Stimulated activated CD8-positive, alpha-beta memory T cell treated with anti-CD3 and anti-CD28 coated beads, Interleukin-4, amount 100 ng/mL, for 24 hours (primary cell): Measurements from ENCODE around the gene CCDC71L.

Experiments used
- DNase-seq: peaks from one replicate; pipeline ENCODE4 v3.0.0-alpha.2; 2020; ENCODE audit warnings: low read depth

Gene CCDC71L

GRCh38 chr7:106625678-106626301 is 35.2 kb downstream of the CCDC71L start:
- DNase-seq, result no peak

- no peak for DNase-seq
Measured at GRCh38 chr7:106623853-106624252, 37.1 kb downstream of the CCDC71L start.

GRCh38 chr7:106623315-106623660 is 37.7 kb downstream of the CCDC71L start:
- no peak for DNase-seq

- DNase-seq, result no peak
Measured at GRCh38 chr7:106622654-106623314, 38.2 kb downstream of the CCDC71L start.

GRCh38 chr7:106621393-106622132 is 39.4 kb downstream of the CCDC71L start:
- no peak for DNase-seq

GRCh38 chr7:106620676-106621075 is 40.3 kb downstream of the CCDC71L start:
- DNase-seq, result no peak

GRCh38 chr7:106620034-106620433 is 40.9 kb downstream of the CCDC71L start:
- no peak for DNase-seq

- no peak for DNase-seq
Measured at GRCh38 chr7:106619213-106619612, 41.7 kb downstream of the CCDC71L start.

GRCh38 chr7:106618480-106618879 is 42.5 kb downstream of the CCDC71L start:
- DNase-seq, result no peak

GRCh38 chr7:106617860-106618259 is 43.1 kb downstream of the CCDC71L start:
- DNase-seq, result no peak

GRCh38 chr7:106616708-106617051 is 44.3 kb downstream of the CCDC71L start:
- DNase-seq, result no peak

- no peak for DNase-seq
Measured at GRCh38 chr7:106615808-106616707, 44.9 kb downstream of the CCDC71L start.

GRCh38 chr7:106614751-106615150 is 46.2 kb downstream of the CCDC71L start:
- DNase-seq, result no peak

GRCh38 chr7:106613848-106614560 is 47.0 kb downstream of the CCDC71L start:
- DNase-seq, result no peak

- no peak for DNase-seq
Measured at GRCh38 chr7:106613279-106613678, 47.7 kb downstream of the CCDC71L start.

- DNase-seq, result no peak
Measured at GRCh38 chr7:106612432-106612831, 48.5 kb downstream of the CCDC71L start.

- no peak for DNase-seq
Measured at GRCh38 chr7:106611911-106612310, 49.0 kb downstream of the CCDC71L start.

- DNase-seq, result no peak
Measured at GRCh38 chr7:106610996-106611886, 49.7 kb downstream of the CCDC71L start.

GRCh38 chr7:106609416-106609815 is 51.5 kb downstream of the CCDC71L start:
- no peak for DNase-seq

GRCh38 chr7:106608661-106609060 is 52.3 kb downstream of the CCDC71L start:
- DNase-seq, result no peak
